MM.1S (cell line): ENCODE measurements around the gene ANKRD27.

ENCODE experiments used
- DNase-seq: peaks from one replicate; pipeline ENCODE4 v3.0.0-alpha.2; 2015
- H2AFZ ChIP-seq: fragments of 300-600 bp; sonication (generic); 2 replicates; pipeline ENCODE4 v1.6.0; 2016; ENCODE audit warnings: antibody characterized with exemption, low read length
- H3F3A ChIP-seq: fragments of 300-600 bp; sonication (generic); 2 replicates; pipeline ENCODE4 v1.6.1; 2016; ENCODE audit warnings: mild to moderate bottlenecking, antibody characterized with exemption, low read length, moderate library complexity, mixed read lengths; ENCODE audit not compliant: insufficient read depth
- H3K27ac ChIP-seq: fragments of 300-600 bp; sonication (generic); 2 replicates; pipeline ENCODE4 v1.5.1; 2016; ENCODE audit warnings: mild to moderate bottlenecking, low read length
- H3K27me3 ChIP-seq: fragments of 300-600 bp; sonication (generic); replicated peaks from 2 replicates; pipeline ENCODE4 v1.6.0; 2016; ENCODE audit warnings: low read length; ENCODE audit not compliant: insufficient read depth
- H3K36me3 ChIP-seq: fragments of 300-600 bp; sonication (generic); replicated peaks from 2 replicates; pipeline ENCODE4 v1.6.1; 2016; ENCODE audit warnings: mild to moderate bottlenecking, low read length, mixed read lengths; ENCODE audit not compliant: insufficient read depth
- H3K4me1 ChIP-seq: fragments of 300-600 bp; sonication (generic); 2 replicates; pipeline ENCODE4 v1.6.1; 2016; ENCODE audit warnings: low read length, mixed read lengths
- H3K4me2 ChIP-seq: fragments of 300-600 bp; sonication (generic); 2 replicates; pipeline ENCODE4 v1.6.0; 2016; ENCODE audit warnings: low read depth, low read length
- H3K4me3 ChIP-seq: fragments of 300-600 bp; sonication (generic); 2 replicates; pipeline ENCODE4 v1.5.1; 2016; ENCODE audit warnings: low read length, mixed read lengths
- H3K79me2 ChIP-seq: fragments of 300-600 bp; sonication (generic); 2 replicates; pipeline ENCODE4 v1.6.1; 2016; ENCODE audit warnings: mixed run types, low read length, mixed read lengths
- H3K9ac ChIP-seq: fragments of 300-600 bp; sonication (generic); 2 replicates; pipeline ENCODE4 v1.6.1; 2016; ENCODE audit warnings: low read length, mixed read lengths
- H3K9me2 ChIP-seq: fragments of 300-600 bp; sonication (generic); replicated peaks from 2 replicates; pipeline ENCODE4 v1.6.1; 2016; ENCODE audit warnings: mild to moderate bottlenecking, low read length, mixed read lengths; ENCODE audit not compliant: insufficient read depth
- H3K9me3 ChIP-seq: fragments of 300-600 bp; sonication (generic); replicated peaks from 2 replicates; pipeline ENCODE4 v1.6.1; 2016; ENCODE audit warnings: mild to moderate bottlenecking, low read length, mixed read lengths; ENCODE audit not compliant: insufficient read depth
- H4K20me1 ChIP-seq: fragments of 300-600 bp; sonication (generic); 2 replicates; pipeline ENCODE4 v1.6.1; 2016; ENCODE audit warnings: mild to moderate bottlenecking, low read length, moderate library complexity, mixed read lengths; ENCODE audit not compliant: insufficient read depth
- EZH2 ChIP-seq: fragments of 300-600 bp; sonication (generic); optimal IDR thresholded peaks from 2 replicates; pipeline ENCODE3; 2017; ENCODE audit warnings: low read depth, mild to moderate bottlenecking, antibody characterized with exemption, low read length, mixed read lengths
- EZH2phosphoT487 ChIP-seq: fragments of 300-600 bp; sonication (generic); IDR thresholded peaks from 2 replicates; pipeline ENCODE4 v1.6.1; 2018; ENCODE audit warnings: antibody characterized with exemption, low read length
- TF ChIP-seq, protein P1 (sequence below): fragments of 300-600 bp; sonication (generic); IDR thresholded peaks from 2 replicates; pipeline ENCODE4 v1.5.1; 2016; ENCODE audit warnings: antibody characterized with exemption, low read length, mixed read lengths

Gene ANKRD27

DNA sequence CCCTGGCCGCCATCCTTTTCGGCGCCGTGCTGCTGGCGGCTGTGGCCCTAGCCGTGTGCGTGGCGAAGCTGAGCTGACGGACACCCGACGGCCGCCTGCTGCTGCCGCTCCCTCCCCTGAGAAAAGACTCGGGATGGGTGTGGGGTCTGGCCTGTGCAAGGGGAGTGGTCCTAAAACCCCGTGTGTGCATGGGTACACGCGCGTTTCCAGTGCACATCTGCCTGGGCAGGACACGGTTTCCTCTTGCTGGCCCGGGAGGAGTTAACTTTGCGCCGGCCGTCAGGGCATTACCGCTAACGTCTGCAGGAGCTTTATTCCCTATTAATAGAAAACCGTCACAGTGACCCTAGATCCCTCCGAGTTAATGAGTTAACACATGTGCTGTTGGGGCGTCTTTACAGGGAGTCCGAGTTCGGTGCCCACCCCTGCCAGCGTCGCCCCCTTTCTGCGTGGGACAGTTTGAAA, 1.9 kb upstream of the ANKRD27 start:
- TF ChIP-seq EZH2phosphoT487, result no peak
- TF ChIP-seq EZH2, result no peak
- TF ChIP-seq, protein P1, sequence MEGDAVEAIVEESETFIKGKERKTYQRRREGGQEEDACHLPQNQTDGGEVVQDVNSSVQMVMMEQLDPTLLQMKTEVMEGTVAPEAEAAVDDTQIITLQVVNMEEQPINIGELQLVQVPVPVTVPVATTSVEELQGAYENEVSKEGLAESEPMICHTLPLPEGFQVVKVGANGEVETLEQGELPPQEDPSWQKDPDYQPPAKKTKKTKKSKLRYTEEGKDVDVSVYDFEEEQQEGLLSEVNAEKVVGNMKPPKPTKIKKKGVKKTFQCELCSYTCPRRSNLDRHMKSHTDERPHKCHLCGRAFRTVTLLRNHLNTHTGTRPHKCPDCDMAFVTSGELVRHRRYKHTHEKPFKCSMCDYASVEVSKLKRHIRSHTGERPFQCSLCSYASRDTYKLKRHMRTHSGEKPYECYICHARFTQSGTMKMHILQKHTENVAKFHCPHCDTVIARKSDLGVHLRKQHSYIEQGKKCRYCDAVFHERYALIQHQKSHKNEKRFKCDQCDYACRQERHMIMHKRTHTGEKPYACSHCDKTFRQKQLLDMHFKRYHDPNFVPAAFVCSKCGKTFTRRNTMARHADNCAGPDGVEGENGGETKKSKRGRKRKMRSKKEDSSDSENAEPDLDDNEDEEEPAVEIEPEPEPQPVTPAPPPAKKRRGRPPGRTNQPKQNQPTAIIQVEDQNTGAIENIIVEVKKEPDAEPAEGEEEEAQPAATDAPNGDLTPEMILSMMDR, result no peak
- no peak overlapping the region for H3K27ac ChIP-seq
- DNase-seq, result no peak
- H3K9ac ChIP-seq, result no peak overlapping the region
- H3K36me3 ChIP-seq, result no peaks in the 10 kb centered on the region
- no peak overlapping the region for H2AFZ ChIP-seq
- H4K20me1 ChIP-seq, result no peaks in the 10 kb centered on the region
- H3K4me1 ChIP-seq, result 0 out of 2 replicates have a peak, but pooled peaks cover 6% of the 10 kb centered on the region
- H3K79me2 ChIP-seq, result peaks cover 28% of the 10 kb centered on the region
- H3F3A ChIP-seq, result no peaks in the 10 kb centered on the region
- H3K27me3 ChIP-seq, result no peaks in the 10 kb centered on the region
- no peaks in the 10 kb centered on the region for H3K9me3 ChIP-seq
- H3K4me3 ChIP-seq, result no peak overlapping the region
- H3K4me2 ChIP-seq, result no peak overlapping the region
- H3K9me2 ChIP-seq, result no peaks in the 10 kb centered on the region

DNA sequence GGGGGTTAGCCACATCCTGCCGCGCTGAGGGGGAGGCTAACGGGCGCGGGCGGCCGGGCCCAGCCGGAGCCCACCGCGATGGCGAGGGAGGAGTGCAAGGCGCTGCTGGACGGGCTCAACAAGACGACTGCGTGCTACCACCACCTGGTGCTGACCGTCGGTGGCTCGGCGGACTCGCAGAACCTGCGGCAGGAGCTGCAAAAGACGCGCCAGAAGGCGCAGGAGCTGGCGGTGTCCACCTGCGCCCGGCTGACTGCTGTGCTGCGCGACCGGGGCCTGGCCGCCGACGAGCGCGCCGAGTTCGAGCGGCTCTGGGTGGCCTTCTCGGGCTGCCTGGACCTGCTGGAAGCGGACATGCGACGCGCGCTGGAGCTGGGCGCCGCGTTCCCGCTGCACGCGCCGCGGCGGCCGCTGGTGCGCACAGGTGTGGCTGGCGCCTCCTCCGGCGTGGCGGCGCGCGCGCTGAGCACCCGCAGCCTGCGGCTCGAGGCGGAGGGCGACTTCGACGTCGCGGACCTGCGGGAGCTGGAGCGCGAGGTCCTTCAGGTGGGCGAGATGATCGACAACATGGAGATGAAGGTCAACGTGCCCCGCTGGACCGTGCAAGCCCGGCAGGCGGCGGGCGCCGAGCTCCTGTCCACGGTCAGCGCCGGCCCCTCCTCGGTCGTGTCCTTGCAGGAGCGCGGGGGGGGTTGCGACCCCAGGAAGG, 1.4 kb upstream of the ANKRD27 start:
- no peaks in the 10 kb centered on the region for H3K27me3 ChIP-seq
- H3K4me2 ChIP-seq, result peak overlapping the region; percentile 94
- no peaks in the 10 kb centered on the region for H3F3A ChIP-seq
- no peaks in the 10 kb centered on the region for H3K36me3 ChIP-seq
- 0 out of 2 replicates have a peak, but pooled peaks cover 6% of the 10 kb centered on the region for H3K4me1 ChIP-seq
- DNase-seq, result no peak
- H3K9ac ChIP-seq, result no peak overlapping the region
- no peak overlapping the region for H3K27ac ChIP-seq
- no peaks in the 10 kb centered on the region for H3K9me3 ChIP-seq
- H2AFZ ChIP-seq, result peak overlapping the region; percentile 98
- H4K20me1 ChIP-seq, result no peaks in the 10 kb centered on the region
- peak overlapping the region; percentile 97 for H3K4me3 ChIP-seq
- TF ChIP-seq EZH2 (no peak), EZH2phosphoT487 (no peak)
- TF ChIP-seq, protein P1, result no peak
- H3K9me2 ChIP-seq, result no peaks in the 10 kb centered on the region
- H3K79me2 ChIP-seq, result peaks cover 33% of the 10 kb centered on the region

DNA sequence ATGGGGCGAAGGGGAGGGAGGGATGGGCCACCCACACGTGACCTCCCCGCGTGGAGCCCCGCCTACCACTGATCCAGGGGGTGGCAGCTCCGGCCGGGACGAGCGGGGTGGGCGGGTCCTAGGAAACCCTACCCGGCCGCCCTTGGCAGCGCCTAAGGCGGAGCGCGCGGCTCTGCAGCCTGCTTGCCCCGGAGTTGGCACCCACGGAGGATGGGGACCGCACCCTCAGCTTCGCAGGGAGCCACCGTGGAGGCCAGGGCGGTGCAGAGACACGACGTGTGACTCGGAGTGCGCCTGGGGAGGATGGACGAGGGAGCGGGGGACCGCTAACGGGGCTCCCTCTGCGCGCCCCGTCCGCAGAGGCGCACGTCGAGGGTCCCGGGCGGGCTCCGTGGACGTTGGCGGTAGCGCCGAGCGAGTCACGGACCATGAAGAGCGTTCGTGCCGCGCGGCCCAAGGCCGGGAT, 773 bp upstream of the ANKRD27 start, which contains the start of gene RGS9BP:
Gene RGS9BP, plus strand, starts transcription at position 129 of the 466 bp plus-strand sequence. CDS start 416 bp downstream, outside the sequence.
- Histone ChIP-seq H3F3A (no peaks in the 10 kb centered on the region), H3K27me3 (no peaks in the 10 kb centered on the region), H3K4me3 (peak within 1 kb of the TSS; percentile 97), H3K27ac (peak within 1 kb of the TSS; percentile 48; the same call in 1 of the 2 replicates), H3K4me2 (peak within 1 kb of the TSS; percentile 98), H3K9me3 (no peaks in the 10 kb centered on the region), H3K79me2 (peaks cover 39% of the 10 kb centered on the region), H2AFZ (peak within 1 kb of the TSS; percentile 98), H3K36me3 (no peaks in the 10 kb centered on the region), H3K9me2 (no peaks in the 10 kb centered on the region), H4K20me1 (no peaks in the 10 kb centered on the region), H3K9ac (peak within 1 kb of the TSS; percentile 71), H3K4me1 (0 out of 2 replicates have a peak, but pooled peaks cover 6% of the 10 kb centered on the region)
- DNase-seq, result peak; percentile 73
- TF ChIP-seq, protein P1, result no peak
- TF ChIP-seq EZH2, result no peak
- no peak for TF ChIP-seq EZH2phosphoT487
